Measurements from ENCODE around the gene NR6A1.

Gene NR6A1

DNA sequence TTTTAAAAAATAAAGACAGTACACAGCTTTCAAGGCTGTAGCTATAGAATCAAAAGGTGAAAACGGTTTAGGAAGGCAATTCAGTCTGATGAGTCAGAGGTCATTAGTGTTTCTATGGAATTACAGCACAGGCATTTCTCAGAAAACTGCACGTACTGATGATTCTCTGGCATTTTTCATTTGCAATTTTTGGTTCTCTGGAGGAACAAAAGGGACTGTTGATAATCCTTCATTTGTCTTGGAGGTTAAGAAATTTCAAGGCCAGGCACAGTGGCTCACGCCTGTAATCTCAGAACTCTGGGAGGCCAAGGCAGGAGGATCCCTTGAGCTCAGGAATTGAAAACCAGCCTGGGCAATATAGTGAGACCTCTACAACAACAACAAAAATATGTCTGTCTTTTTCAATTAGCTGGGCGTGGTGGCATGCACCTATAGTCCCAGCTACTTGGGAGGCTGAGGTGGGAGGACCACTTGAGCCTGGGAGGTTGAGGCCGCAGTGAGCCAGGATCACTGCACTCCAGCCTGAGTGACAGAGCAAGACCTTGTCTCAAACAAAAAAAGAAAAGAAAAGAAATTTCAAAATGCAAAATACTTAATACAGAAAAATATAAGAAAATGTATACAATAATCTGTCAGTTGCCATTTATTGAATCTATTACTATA lies 27.3 kb downstream of the NR6A1 start:
- no peak overlapping the region for H3K27ac ChIP-seq (ENCODE audit: low read depth, low read length)
- no peaks in the 10 kb centered on the region for H3K9me3 ChIP-seq (ENCODE audit: control insufficient read depth, insufficient read depth, low read length)
- H3K79me2 ChIP-seq (ENCODE audit: control insufficient read depth, low read length), result peaks cover 9% of the 10 kb centered on the region

GRCh38 chr9:124742940-124743339 lies 28.2 kb downstream of the NR6A1 start:
- no peaks in the 10 kb centered on the region for H3K9me3 ChIP-seq (ENCODE audit: control insufficient read depth, insufficient read depth, low read length)
- H3K27ac ChIP-seq (ENCODE audit: low read depth, low read length), result no peak overlapping the region
- H3F3A ChIP-seq (ENCODE audit: control insufficient read depth, insufficient read depth), result no peaks in the 10 kb centered on the region
- H3K4me1 ChIP-seq (ENCODE audit: control insufficient read depth, low read length), result peaks cover 5% of the 10 kb centered on the region
- H3K4me3 ChIP-seq (ENCODE audit: low read length), result no peak overlapping the region
- H3K4me2 ChIP-seq (ENCODE audit: low read length), result no peak overlapping the region
- no peaks in the 10 kb centered on the region for H3K27me3 ChIP-seq (ENCODE audit: control insufficient read depth, low read length)
- no peaks in the 10 kb centered on the region for H3K9me2 ChIP-seq (replicated peaks; ENCODE audit: control insufficient read depth, low read length)
- H3K36me3 ChIP-seq (ENCODE audit: control insufficient read depth, low read length), result no peaks in the 10 kb centered on the region
- no peak for TF ChIP-seq EZH2phosphoT487 (IDR thresholded peaks at IDR 0.05; ENCODE audit: borderline replicate concordance, low read length)
- TF ChIP-seq, protein P1, sequence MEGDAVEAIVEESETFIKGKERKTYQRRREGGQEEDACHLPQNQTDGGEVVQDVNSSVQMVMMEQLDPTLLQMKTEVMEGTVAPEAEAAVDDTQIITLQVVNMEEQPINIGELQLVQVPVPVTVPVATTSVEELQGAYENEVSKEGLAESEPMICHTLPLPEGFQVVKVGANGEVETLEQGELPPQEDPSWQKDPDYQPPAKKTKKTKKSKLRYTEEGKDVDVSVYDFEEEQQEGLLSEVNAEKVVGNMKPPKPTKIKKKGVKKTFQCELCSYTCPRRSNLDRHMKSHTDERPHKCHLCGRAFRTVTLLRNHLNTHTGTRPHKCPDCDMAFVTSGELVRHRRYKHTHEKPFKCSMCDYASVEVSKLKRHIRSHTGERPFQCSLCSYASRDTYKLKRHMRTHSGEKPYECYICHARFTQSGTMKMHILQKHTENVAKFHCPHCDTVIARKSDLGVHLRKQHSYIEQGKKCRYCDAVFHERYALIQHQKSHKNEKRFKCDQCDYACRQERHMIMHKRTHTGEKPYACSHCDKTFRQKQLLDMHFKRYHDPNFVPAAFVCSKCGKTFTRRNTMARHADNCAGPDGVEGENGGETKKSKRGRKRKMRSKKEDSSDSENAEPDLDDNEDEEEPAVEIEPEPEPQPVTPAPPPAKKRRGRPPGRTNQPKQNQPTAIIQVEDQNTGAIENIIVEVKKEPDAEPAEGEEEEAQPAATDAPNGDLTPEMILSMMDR (IDR thresholded peaks at IDR 0.05; ENCODE audit: low read depth, low read length, poor library complexity, severe bottlenecking), result no peak
- no peaks in the 10 kb centered on the region; the same call in 1 of the 2 replicates for H4K20me1 ChIP-seq (ENCODE audit: control insufficient read depth, insufficient read depth, low read depth, low read length)
- peaks cover 9% of the 10 kb centered on the region for H3K79me2 ChIP-seq (ENCODE audit: control insufficient read depth, low read length)

More for the DNA sequence above, 27.3 kb downstream of the NR6A1 start:
- H3K4me1 ChIP-seq (ENCODE audit: control insufficient read depth, low read length), result peaks cover 5% of the 10 kb centered on the region
- no peaks in the 10 kb centered on the region; the same call in 1 of the 2 replicates for H4K20me1 ChIP-seq (ENCODE audit: control insufficient read depth, insufficient read depth, low read depth, low read length)
- H3K4me3 ChIP-seq (ENCODE audit: low read length), result no peak overlapping the region
- H3K9me2 ChIP-seq (replicated peaks; ENCODE audit: control insufficient read depth, low read length), result no peaks in the 10 kb centered on the region
- no peaks in the 10 kb centered on the region for H3K27me3 ChIP-seq (ENCODE audit: control insufficient read depth, low read length)
- no peak overlapping the region for H3K4me2 ChIP-seq (ENCODE audit: low read length)
- no peaks in the 10 kb centered on the region for H3K36me3 ChIP-seq (ENCODE audit: control insufficient read depth, low read length)
- TF ChIP-seq EZH2phosphoT487 (IDR thresholded peaks at IDR 0.05; ENCODE audit: borderline replicate concordance, low read length), result no peak
- TF ChIP-seq, protein P1 (IDR thresholded peaks at IDR 0.05; ENCODE audit: low read depth, low read length, poor library complexity, severe bottlenecking), result no peak
- no peaks in the 10 kb centered on the region for H3F3A ChIP-seq (ENCODE audit: control insufficient read depth, insufficient read depth)

DNA sequence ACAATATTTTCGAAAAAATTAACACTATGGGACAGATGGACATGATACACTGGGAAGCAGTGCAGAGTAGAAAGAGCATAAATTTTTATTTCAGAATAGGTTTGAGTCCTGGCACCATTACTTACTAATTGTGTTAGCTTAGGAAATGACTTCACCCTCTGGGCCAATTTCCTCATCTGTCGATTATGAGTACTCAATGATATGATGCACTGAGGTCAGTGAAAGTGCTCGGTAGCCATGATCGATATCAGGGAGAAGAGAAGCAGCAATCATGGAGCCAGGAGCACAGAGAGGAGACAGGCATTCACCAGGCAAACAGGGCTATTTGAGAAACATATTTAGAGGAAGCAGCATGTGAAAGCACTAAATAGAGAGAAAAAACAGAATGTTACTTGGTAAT lies 29.4 kb downstream of the NR6A1 start:
- TF ChIP-seq, protein P1 (IDR thresholded peaks at IDR 0.05; ENCODE audit: low read depth, low read length, poor library complexity, severe bottlenecking), result no peak
- no peak for TF ChIP-seq EZH2phosphoT487 (IDR thresholded peaks at IDR 0.05; ENCODE audit: borderline replicate concordance, low read length)
- no peaks in the 10 kb centered on the region for H3K27me3 ChIP-seq (ENCODE audit: control insufficient read depth, low read length)
- H3K36me3 ChIP-seq (ENCODE audit: control insufficient read depth, low read length), result no peaks in the 10 kb centered on the region
- no peaks in the 10 kb centered on the region; the same call in 1 of the 2 replicates for H4K20me1 ChIP-seq (ENCODE audit: control insufficient read depth, insufficient read depth, low read depth, low read length)
- H3K4me2 ChIP-seq (ENCODE audit: low read length), result no peak overlapping the region
- H3K9me2 ChIP-seq (replicated peaks; ENCODE audit: control insufficient read depth, low read length), result no peaks in the 10 kb centered on the region
- H3K27ac ChIP-seq (ENCODE audit: low read depth, low read length), result no peak overlapping the region
- no peaks in the 10 kb centered on the region for H3F3A ChIP-seq (ENCODE audit: control insufficient read depth, insufficient read depth)
- H3K4me1 ChIP-seq (ENCODE audit: control insufficient read depth, low read length), result peaks cover 5% of the 10 kb centered on the region
- H3K9me3 ChIP-seq (ENCODE audit: control insufficient read depth, insufficient read depth, low read length), result no peaks in the 10 kb centered on the region
- peaks cover 2% of the 10 kb centered on the region for H3K79me2 ChIP-seq (ENCODE audit: control insufficient read depth, low read length)
- H3K4me3 ChIP-seq (ENCODE audit: low read length), result no peak overlapping the region
